SH-SY5Y (cell line): ENCODE results near the gene BICD2.

ENCODE experiments used
- GATA2 ChIP-seq: IDR thresholded peaks from 2 replicates; pipeline ENCODE4 v1.6.1; 2011; ENCODE audit warnings: mild to moderate bottlenecking, low read depth, low read length
- GATA3 ChIP-seq: IDR thresholded peaks from 2 replicates; pipeline ENCODE4 v1.6.1; 2011; ENCODE audit warnings: low read depth, mild to moderate bottlenecking, low read length, moderate library complexity

Gene BICD2

DNA sequence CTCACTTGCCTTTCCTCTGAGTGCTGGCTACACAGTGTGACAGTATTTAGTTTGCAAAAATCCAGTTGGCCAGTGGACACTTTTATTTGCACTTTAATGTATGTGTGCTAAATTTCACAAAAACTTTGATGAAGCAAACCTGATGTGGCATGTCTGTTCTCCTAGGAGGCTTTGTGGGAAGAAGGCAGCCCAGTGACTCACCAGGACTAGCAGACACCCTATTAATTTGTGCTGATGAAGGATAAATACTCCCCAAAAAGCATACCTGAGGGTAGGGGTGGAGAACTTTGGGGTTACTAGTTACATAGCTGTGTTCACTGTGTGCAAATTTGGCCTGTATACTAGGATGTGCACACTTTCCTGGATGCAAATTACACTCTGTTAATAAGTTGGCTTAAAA, 55.4 kb downstream of the BICD2 start:
- TF ChIP-seq GATA2 (no peak), GATA3 (no peak)

GRCh38 chr9:92707530-92707929, 57.1 kb downstream of the BICD2 start:
- TF ChIP-seq GATA3 (no peak), GATA2 (no peak)

GRCh38 chr9:92706218-92706940, 58.3 kb downstream of the BICD2 start:
- TF ChIP-seq GATA3 (no peak), GATA2 (no peak)

- TF ChIP-seq GATA3: no peak
- no peak for TF ChIP-seq GATA2
Measured at GRCh38 chr9:92704528-92704927, 60.1 kb downstream of the BICD2 start.

DNA sequence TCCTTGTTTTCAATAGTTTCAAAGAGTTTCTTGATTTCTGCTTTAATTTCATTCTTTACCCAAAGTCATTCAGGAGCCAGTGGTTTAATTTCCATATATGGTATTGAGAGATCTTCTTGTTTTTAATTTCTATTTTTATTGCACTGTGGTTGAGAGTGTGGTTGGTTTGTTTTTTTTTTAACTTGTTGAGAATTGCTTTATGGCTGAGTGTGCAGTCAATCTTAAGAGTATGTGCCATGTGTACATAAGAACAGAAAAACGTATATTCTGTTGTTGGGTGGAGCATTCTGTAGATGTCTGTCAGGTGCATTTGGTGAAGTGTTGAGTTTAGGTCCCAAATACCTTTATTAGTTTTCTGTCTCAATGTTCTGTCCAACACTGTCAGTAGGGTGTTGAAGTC, 68.0 kb downstream of the BICD2 start:
- no peak for TF ChIP-seq GATA2
- no peak for TF ChIP-seq GATA3

GRCh38 chr9:92686954-92687353, 77.7 kb downstream of the BICD2 start:
- TF ChIP-seq GATA3 (no peak), GATA2 (no peak)

- TF ChIP-seq GATA2 (no peak), GATA3 (no peak)
Measured at GRCh38 chr9:92685022-92685421, 79.6 kb downstream of the BICD2 start.

GRCh38 chr9:92682269-92682668, 82.4 kb downstream of the BICD2 start:
- no peak for TF ChIP-seq GATA2
- TF ChIP-seq GATA3: no peak

- TF ChIP-seq GATA3: no peak
- no peak for TF ChIP-seq GATA2
Measured at GRCh38 chr9:92680166-92681119, 84.2 kb downstream of the BICD2 start.

DNA sequence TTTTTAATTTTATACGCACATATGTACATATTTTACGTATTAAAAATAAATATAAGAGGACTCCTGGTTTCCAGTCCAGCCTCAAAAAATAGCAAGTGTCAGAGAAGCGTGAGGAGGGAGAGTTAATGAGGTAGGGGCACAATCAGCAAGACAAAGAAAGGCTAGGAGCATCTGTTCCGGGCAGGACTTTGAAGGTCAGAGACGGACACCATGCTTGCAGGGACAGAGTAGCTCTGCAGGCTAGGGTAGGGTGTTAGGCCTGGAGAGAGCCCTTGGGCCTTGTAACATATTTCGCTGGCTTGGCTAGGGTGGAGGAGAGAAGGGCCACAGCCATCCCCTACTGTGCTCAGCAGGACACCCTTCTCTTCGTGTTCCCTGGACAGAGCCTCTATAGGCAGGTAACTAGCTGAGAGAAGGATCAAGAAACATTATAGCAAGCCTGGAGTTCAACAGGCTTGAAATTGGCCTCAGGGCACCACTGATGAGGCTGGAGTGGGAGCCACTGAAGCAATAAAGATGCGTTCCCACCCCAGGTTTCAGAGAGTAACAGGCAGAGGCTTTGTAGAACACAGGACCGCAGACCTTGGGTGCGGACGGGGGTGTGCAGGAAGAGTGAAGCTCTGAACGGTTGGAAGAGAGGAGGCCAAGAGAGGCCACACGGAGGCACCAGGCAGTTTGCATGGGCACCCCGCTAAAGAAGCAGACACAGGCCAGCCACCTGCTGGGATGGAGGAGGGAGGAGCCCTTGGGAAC, 85.0 kb downstream of the BICD2 start:
- TF ChIP-seq GATA3 (no peak), GATA2 (no peak)

GRCh38 chr9:92671323-92671722, 93.3 kb downstream of the BICD2 start:
- TF ChIP-seq GATA2 (no peak), GATA3 (no peak)

DNA sequence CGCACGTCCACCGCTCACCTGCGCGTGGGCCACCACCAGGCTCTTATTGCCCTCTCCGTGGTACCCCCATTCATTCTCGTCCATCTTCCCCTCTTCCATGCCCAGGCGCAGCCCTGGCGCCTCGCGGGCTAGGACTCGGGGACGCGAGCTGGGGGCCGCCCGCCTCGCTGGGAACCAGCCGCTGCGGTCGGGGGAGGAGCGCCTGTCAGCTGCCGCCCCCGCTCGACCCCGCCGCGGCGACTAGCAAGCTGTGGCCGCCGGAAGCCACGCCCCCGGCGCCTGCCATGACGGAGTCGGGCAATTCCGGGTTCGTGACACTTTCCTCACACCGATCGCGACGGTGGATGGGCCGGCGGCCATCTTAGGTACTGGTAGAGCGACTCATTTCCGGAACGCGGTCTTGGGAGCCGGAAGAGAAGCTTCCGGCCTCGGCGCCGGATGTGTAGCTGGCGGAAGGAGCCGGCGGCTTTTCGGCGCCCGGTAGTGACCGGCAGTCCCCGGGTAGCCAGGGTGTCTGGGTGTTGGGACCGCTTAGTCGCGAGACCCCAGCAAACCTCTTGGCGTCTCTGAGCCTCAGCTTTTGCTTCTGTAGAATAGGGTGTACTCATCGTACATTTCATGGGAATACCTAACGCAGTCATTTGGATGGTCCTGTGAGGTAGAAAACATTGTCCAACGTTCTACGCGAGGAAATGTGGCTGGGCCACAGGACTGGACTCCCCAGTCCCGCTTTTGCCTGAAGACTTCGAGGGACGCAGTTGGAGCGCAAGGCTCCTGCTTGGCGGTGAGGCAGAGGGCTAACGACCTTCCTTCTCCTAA, 94.5 kb downstream of the BICD2 start, which contains the start of gene IPPK:
TSS of gene IPPK (minus strand) at position 242 of the 819 bp plus-strand sequence. CDS start at position 99, 143 bp downstream.
- TF ChIP-seq GATA2: no peak
- TF ChIP-seq GATA3: no peak

DNA sequence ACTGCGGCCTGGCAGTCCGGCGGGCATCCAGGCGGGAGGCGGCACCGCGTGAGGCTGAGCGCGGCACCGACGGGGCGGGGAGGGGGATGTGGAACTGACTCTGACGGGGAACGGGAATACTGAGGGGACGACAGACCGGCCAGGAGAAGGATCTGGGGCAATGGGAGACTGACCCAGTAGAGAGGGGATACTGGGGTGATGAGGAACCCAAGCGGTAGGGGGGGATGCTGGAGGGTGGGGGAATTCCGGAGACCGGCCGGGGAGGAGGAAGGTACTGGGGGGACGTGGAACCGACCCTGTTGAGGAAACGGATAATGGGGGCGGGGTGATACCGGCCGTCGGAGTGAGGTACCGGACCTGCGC, 95.1 kb downstream of the BICD2 start:
- TF ChIP-seq GATA3: no peak
- TF ChIP-seq GATA2: no peak
